Small intestine (tissue), 7 donors: ENCODE data around the gene SF3B3. TPM values are rescaled to one million over a fixed set of nuclear protein-coding genes. Genes with fewer than 3 reads are reported as not detected.
"Not testable (repeated sequence)": the region's sequence is repeated elsewhere in the genome, so short reads cannot be mapped to it uniquely, and the experiment has no call there.

Experiments used
- DNase-seq, 2 donors: peaks; one replicate each; pipeline versions ENCODE4 v3.0.0 to v3.0.0-alpha.2; 2013
- FAIRE-seq: peaks from 2 replicates; lab custom pipeline; 2012; peaks lifted over from hg19 to GRCh38; lab: Jason Lieb, UNC
- H3K27ac ChIP-seq, 3 donors: one replicate each; pipeline ENCODE4 v1.5.1; 2013; ENCODE audit warnings: low read length in 2 of 3, mild to moderate bottlenecking in 2 of 3, control low read depth in 1 of 3, inconsistent platforms in 1 of 3, low read depth in 1 of 3, moderate library complexity in 1 of 3
- H3K27me3 ChIP-seq, 3 donors: one replicate each; pipeline ENCODE4 v1.6.1; 2013; ENCODE audit warnings: low read length in 3 of 3, inconsistent platforms in 1 of 3; ENCODE audit not compliant: control insufficient read depth in 3 of 3, insufficient read depth in 3 of 3
- H3K36me3 ChIP-seq, 3 donors: one replicate each; pipeline ENCODE4 v1.6.1; 2013; ENCODE audit warnings: low read length in 3 of 3, inconsistent platforms in 1 of 3, low read depth in 1 of 3, mild to moderate bottlenecking in 1 of 3, moderate library complexity in 1 of 3; ENCODE audit not compliant: control insufficient read depth in 3 of 3, insufficient read depth in 2 of 3
- H3K4me1 ChIP-seq, 3 donors: one replicate each; pipeline ENCODE4 v1.6.1; 2013; ENCODE audit warnings: low read length in 2 of 3, inconsistent platforms in 1 of 3, low read depth in 1 of 3, mild to moderate bottlenecking in 1 of 3, moderate library complexity in 1 of 3; ENCODE audit not compliant: control insufficient read depth in 3 of 3, insufficient read depth in 2 of 3
- H3K4me3 ChIP-seq, 3 donors: one replicate each; pipeline ENCODE4 v1.5.1; 2013; ENCODE audit warnings: low read length in 3 of 3, control low read depth in 1 of 3, inconsistent platforms in 1 of 3, low read depth in 1 of 3, mild to moderate bottlenecking in 1 of 3, moderate library complexity in 1 of 3
- H3K9me3 ChIP-seq, 2 donors: one replicate each; pipeline ENCODE4 v1.6.1; 2013; ENCODE audit warnings: low read depth in 1 of 2, low read length in 1 of 2; ENCODE audit not compliant: control insufficient read depth in 2 of 2, insufficient read depth in 1 of 2
- WGBS, 3 donors: extraction: QIAGEN DNeasy Blood & Tissue Kit; methylation state at CpG; one replicate each; pipeline ENCODE4 v1.1.7; 2013; 5-methylcytosine and 5-hydroxymethylcytosine counted together
- polyA plus RNA-seq, 4 donors: library from polyadenylated mRNA; stranded (reverse) in 3 of 4; unstranded in 1 of 4; fragments of 200-250 nt in 3 of 4; fragments of 120-200 nt in 1 of 4; gene quantifications; one replicate each; pipeline versions ENCODE4 v1.2.1 to v1.2.3, GENCODE V29; 2013
- donor health status: healthy with polysubstance abuse.
- donor health status: control.
- donor health status: control.
- donor health status: Bipolar disorder and iron deficiency.
- donor health status: healthy.

The SF3B3 gene
- polyA plus RNA-seq, 4 donors = 33.3 to 203 (median 69.3) TPM

DNA sequence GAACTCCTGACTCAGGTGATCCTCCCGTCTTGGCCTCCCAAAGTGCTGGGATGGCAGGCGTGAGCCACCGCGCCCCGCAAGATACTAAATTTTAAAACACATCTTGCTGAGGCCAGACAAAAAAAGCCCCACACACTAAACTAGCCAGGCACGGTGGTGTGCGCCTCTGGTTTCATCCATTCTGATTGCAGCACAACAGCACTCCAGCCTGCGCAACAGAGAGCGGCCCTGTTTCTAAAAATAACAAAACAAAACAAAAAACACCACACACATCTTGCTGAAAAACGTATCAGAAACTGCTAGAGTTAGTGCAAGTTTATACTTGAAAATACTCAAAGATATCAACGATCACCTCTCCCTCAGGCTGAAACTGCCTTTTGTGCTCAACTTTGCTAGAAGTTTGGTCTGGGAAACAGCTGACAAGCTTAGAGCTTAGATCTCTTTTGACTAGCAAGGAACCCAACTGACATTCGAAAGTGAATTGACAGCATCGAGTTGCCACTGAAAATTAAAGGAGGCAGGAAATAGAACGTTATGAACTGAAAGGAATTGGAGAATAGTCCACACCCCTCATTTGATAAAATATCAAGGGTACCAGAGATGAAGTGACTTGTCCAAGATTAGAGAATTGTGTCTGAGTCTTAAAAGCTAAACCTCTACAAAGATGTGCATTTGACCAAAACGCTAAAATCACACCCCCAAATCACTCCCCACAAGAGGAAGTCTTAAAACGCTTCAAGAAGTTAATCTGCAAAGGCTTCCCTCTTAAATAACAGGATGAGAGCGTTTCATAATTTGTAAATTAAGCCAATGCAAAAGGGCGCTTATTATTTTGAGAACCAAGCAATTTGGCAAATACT is 1.2 kb upstream of the SF3B3 start:
- FAIRE-seq (no peak), DNase-seq (peak in 1 of 2 donors; percentile 4)
- Histone ChIP-seq H3K27me3 (no peaks in the 10 kb centered on the region), H3K36me3 (peaks cover 0 to 31% (median 5%) of the 10 kb centered on the region in 3 donors), H3K4me1 (peaks cover 2 to 16% (median 8%) of the 10 kb centered on the region in 3 donors), H3K27ac (peak overlapping the region in 1 of 3 donors; percentile 93), H3K9me3 (no peaks in the 10 kb centered on the region), H3K4me3 (peak overlapping the region; percentile 95 to 98 (median 96))
- 41 to 49% (median 45%) methylated on average over 18 of the region's 18 CpGs for WGBS, 3 donors

GRCh38 chr16:70523076-70523742 is 407 bp upstream of the SF3B3 start, which contains the start of gene COG4:
COG4 (minus strand) TSS chr16:70523554; CDS start chr16:70523543, 11 bp downstream.
- peaks cover 2 to 16% (median 8%) of the 10 kb centered on the region in 3 donors for H3K4me1 ChIP-seq
- DNase-seq (peak; percentile 84 to 93), FAIRE-seq (no peak)
- peak within 1 kb of the TSS; percentile 95 to 98 (median 96) for H3K4me3 ChIP-seq
- 0 to 1% (median 0%) methylated on average over 36 of the region's 36 CpGs for WGBS, 3 donors
- no peaks in the 10 kb centered on the region for H3K9me3 ChIP-seq
- H3K27me3 ChIP-seq = no peaks in the 10 kb centered on the region
- peak within 1 kb of the TSS; percentile 82 to 93 (median 86) for H3K27ac ChIP-seq
- peaks cover 0 to 29% (median 3%) of the 10 kb centered on the region in 3 donors for H3K36me3 ChIP-seq

- 0 to 5% (median 4%) methylated on average over 24 of the region's 24 CpGs for WGBS, 3 donors
- H3K9me3 ChIP-seq, DNase-seq, FAIRE-seq, H3K27me3 ChIP-seq: not testable (repeated sequence)
- Histone ChIP-seq H3K4me3 (peak overlapping the region; percentile 83 to 95 (median 88)), H3K36me3 (peaks cover 0 to 32% (median 4%) of the 10 kb centered on the region in 3 donors), H3K4me1 (peaks cover 2 to 16% (median 8%) of the 10 kb centered on the region in 3 donors), H3K27ac (peak overlapping the region; percentile 82 to 93 (median 86))
Observed at GRCh38 chr16:70524399-70524825, 796 bp downstream of the SF3B3 start.

GRCh38 chr16:70526403-70526802 is 2.8 kb downstream of the SF3B3 start:
- H3K36me3 ChIP-seq = peaks cover 9 to 47% (median 11%) of the 10 kb centered on the region in 3 donors
- peaks cover 2 to 16% (median 8%) of the 10 kb centered on the region in 3 donors for H3K4me1 ChIP-seq
- no peak overlapping the region for H3K4me3 ChIP-seq
- H3K9me3 ChIP-seq = no peaks in the 10 kb centered on the region
- WGBS, 3 donors = 59 to 67% (median 59%) methylated on average over 6 of the region's 6 CpGs
- FAIRE-seq (no peak), DNase-seq (no peak)
- no peaks in the 10 kb centered on the region for H3K27me3 ChIP-seq
- no peak overlapping the region for H3K27ac ChIP-seq

DNA sequence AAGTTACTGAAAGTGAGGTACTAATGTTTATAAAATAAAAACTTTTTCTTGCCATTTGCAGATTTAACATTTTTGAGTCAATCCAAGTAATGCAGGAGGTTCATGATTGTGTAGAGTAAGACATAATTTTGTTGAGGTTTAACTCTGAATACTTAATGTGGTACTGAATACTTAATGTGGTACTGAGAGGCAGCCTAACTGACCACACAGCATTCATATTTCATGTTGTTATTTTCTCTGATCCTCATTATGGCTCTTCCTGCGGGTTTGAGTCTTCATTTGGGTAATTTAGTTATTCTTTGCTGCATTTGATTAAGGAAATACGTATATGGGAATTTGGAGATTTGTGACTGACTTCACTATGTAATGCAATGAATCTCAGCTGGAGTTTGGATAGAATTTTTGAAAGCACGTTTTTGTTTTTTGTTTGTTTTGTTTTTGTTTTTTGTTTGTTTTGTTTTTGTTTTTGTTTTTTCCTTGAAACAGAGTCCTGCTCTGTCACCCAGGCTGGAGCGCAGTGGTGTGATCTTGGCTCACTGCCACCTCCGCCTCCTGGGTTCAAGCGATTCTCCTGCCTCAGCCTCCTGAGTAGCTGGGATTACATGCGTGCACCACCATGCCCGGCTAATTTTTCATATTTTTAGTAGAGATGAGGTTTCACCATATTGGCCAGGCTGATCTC is 3.8 kb downstream of the SF3B3 start:
- DNase-seq (no peak), FAIRE-seq (no peak)
- H3K4me3 ChIP-seq = no peak overlapping the region
- H3K27me3 ChIP-seq = no peaks in the 10 kb centered on the region
- no peak overlapping the region for H3K27ac ChIP-seq
- WGBS, 3 donors = 70 to 74% (median 72%) methylated on average over 8 of the region's 8 CpGs
- H3K9me3 ChIP-seq = no peaks in the 10 kb centered on the region
- peaks cover 2 to 14% (median 4%) of the 10 kb centered on the region in 3 donors for H3K4me1 ChIP-seq
- H3K36me3 ChIP-seq = peaks cover 12 to 54% (median 14%) of the 10 kb centered on the region in 3 donors

- no peak for FAIRE-seq
- no peak overlapping the region for H3K4me3 ChIP-seq
- 57 to 64% (median 61%) methylated on average over 8 of the region's 8 CpGs for WGBS, 3 donors
- H3K4me1 ChIP-seq = peaks cover 2 to 13% (median 2%) of the 10 kb centered on the region in 3 donors
- peak; percentile 23 to 40 for DNase-seq
- H3K27me3 ChIP-seq = no peaks in the 10 kb centered on the region
- H3K9me3 ChIP-seq = no peaks in the 10 kb centered on the region
- peaks cover 20 to 57% (median 21%) of the 10 kb centered on the region in 3 donors for H3K36me3 ChIP-seq
- H3K27ac ChIP-seq = no peak overlapping the region
Observed at GRCh38 chr16:70529051-70529777, 5.6 kb downstream of the SF3B3 start.

- not testable (repeated sequence) for H3K27me3 ChIP-seq, H3K4me3 ChIP-seq, DNase-seq, H3K27ac ChIP-seq, FAIRE-seq, H3K9me3 ChIP-seq
- peaks cover 20 to 61% (median 23%) of the 10 kb centered on the region in 3 donors for H3K36me3 ChIP-seq
- WGBS, 3 donors = 90 to 92% (median 92%) methylated on average over 5 to 7 of the region's 7 CpGs
- peaks cover under 1 to 11% (median 2%) of the 10 kb centered on the region in 3 donors for H3K4me1 ChIP-seq
Observed at GRCh38 chr16:70529954-70530353, 6.3 kb downstream of the SF3B3 start.
